ENCODE results near the gene DCTN4. TPM values are rescaled to one million over a fixed set of nuclear protein-coding genes. Genes with fewer than 3 reads are reported as not detected.

DCTN4 gene
- total and polyA plus RNA-seq, 2 of the 8 experiments (the other 6 are each of a cell fraction or from before 2014, with no cell fraction given): 20.5 to 42.7 TPM

- no peak for TF ChIP-seq POLR2AphosphoS5 (IDR thresholded peaks at IDR 0.05; ENCODE audit: low read depth, low read length)
- no peak for TF ChIP-seq ATF3 (IDR thresholded peaks at IDR 0.05; ENCODE audit: insufficient read depth, low read depth, low read length)
- TF ChIP-seq PHF8 (conservative IDR thresholded peaks at IDR 0.05; ENCODE audit: low read depth, low read length): no peak
- no peak for TF ChIP-seq TAF1 (IDR thresholded peaks at IDR 0.05; ENCODE audit: low read depth, low read length)
- no peak for TF ChIP-seq RBBP5 (IDR thresholded peaks at IDR 0.05; ENCODE audit: borderline replicate concordance, low read depth, low read length)
- TF ChIP-seq GTF2F1 (IDR thresholded peaks at IDR 0.05; ENCODE audit: borderline replicate concordance, low read depth, low read length): no peak
- TF ChIP-seq BACH1 (IDR thresholded peaks at IDR 0.05; ENCODE audit: low read length): no peak
- no peak for TF ChIP-seq JUN (IDR thresholded peaks at IDR 0.05; ENCODE audit: low read depth, low read length)
- no peak for TF ChIP-seq CBX8 (IDR thresholded peaks at IDR 0.05; ENCODE audit: borderline replicate concordance, low read depth, low read length)
Measured at GRCh38 chr5:150797384-150797783, 38.6 kb upstream of the DCTN4 start (continued).

Data from H1 (cell line).